GM13977 (cell line): ENCODE data around the gene FAM149A.

ENCODE experiments used
- DNase-seq: peaks from one replicate; pipeline ENCODE4 v3.0.0; 2012; ENCODE audit warnings: low spot score
- CTCF ChIP-seq: IDR thresholded peaks from 2 replicates; pipeline ENCODE4 v1.5.1; 2012; ENCODE audit warnings: mild to moderate bottlenecking, control low read depth; ENCODE audit not compliant: insufficient read depth; ENCODE audit errors: extremely low read depth, missing control alignments
- in situ Hi-C: fragments of 300-500 bp; cut with MboI; formaldehyde crosslinking; loops from one replicate; pipeline ENCODE4 v1.12.0; 2022; ENCODE audit warnings: low sequenced_read_pairs, low pct_unique_long_range_greater_than_20kb, mixed read lengths, inconsistent platforms; ENCODE audit not compliant: unreplicated experiment

FAM149A gene

GRCh38 chr4:186149872-186150271 lies 45.4 kb downstream of the FAM149A start:
- TF ChIP-seq CTCF, result peak; percentile 54
- in situ Hi-C loops, result no loop called here
- DNase-seq, result no peak

- in situ Hi-C loops, result no loop called here
- TF ChIP-seq CTCF, result no peak
These were observed 46.4 kb downstream of the FAM149A start for GRCh38 chr4:186150926-186151325.

GRCh38 chr4:186151499-186151898 lies 47.0 kb downstream of the FAM149A start:
- TF ChIP-seq CTCF, result no peak
- in situ Hi-C loops, result no loop called here
- DNase-seq, result no peak

More at GRCh38 chr4:186150926-186151325, 46.4 kb downstream of the FAM149A start:
- no peak for DNase-seq

- TF ChIP-seq CTCF, result no peak
- DNase-seq, result no peak
- in situ Hi-C loops, result no loop called here
These were observed 53.7 kb downstream of the FAM149A start for GRCh38 chr4:186158021-186158813.

GRCh38 chr4:186158966-186159365 lies 54.5 kb downstream of the FAM149A start:
- no peak for DNase-seq
- TF ChIP-seq CTCF, result no peak
- in situ Hi-C loops, result no loop called here

- in situ Hi-C loops, result no loop called here
- peak; percentile 9 for TF ChIP-seq CTCF
These were observed 55.1 kb downstream of the FAM149A start for GRCh38 chr4:186159613-186160012.

More at GRCh38 chr4:186159613-186160012, 55.1 kb downstream of the FAM149A start:
- DNase-seq, result no peak
